ENCODE results near the gene MYMX.

DNA sequence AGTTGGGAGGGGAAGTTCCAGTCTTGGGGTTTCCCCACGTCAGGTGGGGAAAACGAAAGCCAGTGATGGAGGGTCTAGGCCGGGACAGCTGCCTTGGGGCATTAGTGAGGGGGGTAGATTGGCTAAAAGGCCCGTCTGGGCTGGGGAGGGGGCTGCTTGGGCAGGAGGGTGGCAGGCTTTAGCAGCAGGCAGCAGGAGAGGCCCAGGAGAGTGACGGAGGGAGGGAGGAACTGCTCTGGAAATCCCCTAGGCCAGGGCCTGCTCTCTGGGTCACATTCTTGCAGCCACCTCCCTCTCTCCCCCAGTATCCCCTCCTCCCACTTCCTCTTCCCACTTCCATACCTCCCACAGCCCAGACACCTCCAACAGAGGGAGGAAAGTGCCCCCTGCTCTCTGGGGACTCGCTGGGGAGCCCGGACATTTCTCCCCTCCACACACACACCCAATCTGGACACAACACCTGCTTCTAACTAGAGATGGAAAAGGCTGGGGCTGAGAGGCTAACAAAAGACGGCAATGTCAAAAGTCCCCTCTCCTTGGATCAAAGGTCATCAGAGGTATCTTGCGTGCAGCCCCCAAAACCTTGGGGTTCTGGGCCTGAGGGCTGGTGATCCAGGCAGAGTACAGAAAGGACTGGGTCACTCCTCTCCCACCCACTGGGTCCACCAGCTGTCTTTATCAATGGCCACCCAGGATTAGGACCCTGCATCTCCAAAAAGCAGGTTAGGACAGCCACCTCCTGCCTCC lies 46.8 kb downstream of the MYMX start:
- no peak for TF ChIP-seq CTCF (IDR thresholded peaks at IDR 0.05; ENCODE audit: poor library complexity, severe bottlenecking)
- TF ChIP-seq EZH2 (IDR thresholded peaks at IDR 0.05; ENCODE audit: borderline replicate concordance, insufficient read depth, low read length, poor library complexity, severe bottlenecking), result no peak
- TF ChIP-seq EP300 (conservative IDR thresholded peaks at IDR 0.05; ENCODE audit: poor library complexity, severe bottlenecking), result no peak
- TF ChIP-seq POLR2AphosphoS5 (IDR thresholded peaks at IDR 0.05), result no peak
- no peak for TF ChIP-seq SMC3 (conservative IDR thresholded peaks at IDR 0.05; ENCODE audit: poor library complexity)
- TF ChIP-seq, protein P1, sequence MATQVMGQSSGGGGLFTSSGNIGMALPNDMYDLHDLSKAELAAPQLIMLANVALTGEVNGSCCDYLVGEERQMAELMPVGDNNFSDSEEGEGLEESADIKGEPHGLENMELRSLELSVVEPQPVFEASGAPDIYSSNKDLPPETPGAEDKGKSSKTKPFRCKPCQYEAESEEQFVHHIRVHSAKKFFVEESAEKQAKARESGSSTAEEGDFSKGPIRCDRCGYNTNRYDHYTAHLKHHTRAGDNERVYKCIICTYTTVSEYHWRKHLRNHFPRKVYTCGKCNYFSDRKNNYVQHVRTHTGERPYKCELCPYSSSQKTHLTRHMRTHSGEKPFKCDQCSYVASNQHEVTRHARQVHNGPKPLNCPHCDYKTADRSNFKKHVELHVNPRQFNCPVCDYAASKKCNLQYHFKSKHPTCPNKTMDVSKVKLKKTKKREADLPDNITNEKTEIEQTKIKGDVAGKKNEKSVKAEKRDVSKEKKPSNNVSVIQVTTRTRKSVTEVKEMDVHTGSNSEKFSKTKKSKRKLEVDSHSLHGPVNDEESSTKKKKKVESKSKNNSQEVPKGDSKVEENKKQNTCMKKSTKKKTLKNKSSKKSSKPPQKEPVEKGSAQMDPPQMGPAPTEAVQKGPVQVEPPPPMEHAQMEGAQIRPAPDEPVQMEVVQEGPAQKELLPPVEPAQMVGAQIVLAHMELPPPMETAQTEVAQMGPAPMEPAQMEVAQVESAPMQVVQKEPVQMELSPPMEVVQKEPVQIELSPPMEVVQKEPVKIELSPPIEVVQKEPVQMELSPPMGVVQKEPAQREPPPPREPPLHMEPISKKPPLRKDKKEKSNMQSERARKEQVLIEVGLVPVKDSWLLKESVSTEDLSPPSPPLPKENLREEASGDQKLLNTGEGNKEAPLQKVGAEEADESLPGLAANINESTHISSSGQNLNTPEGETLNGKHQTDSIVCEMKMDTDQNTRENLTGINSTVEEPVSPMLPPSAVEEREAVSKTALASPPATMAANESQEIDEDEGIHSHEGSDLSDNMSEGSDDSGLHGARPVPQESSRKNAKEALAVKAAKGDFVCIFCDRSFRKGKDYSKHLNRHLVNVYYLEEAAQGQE (IDR thresholded peaks at IDR 0.05; ENCODE audit: borderline replicate concordance), result no peak
- no peak for TF ChIP-seq TAF1 (IDR thresholded peaks at IDR 0.05; ENCODE audit: low read depth)
- no peak for TF ChIP-seq RAD21 (conservative IDR thresholded peaks at IDR 0.05)

Measured in neural cell (in vitro differentiated cells).